Stimulated activated CD4-positive, alpha-beta T cell treated with anti-CD3 and anti-CD28 coated beads, TNF-alpha, amount 100 ng/mL, for 1 hour (primary cell): ENCODE measurements around the gene SAMD14.

ENCODE experiments used
- DNase-seq, 3 donors: peaks; one replicate each; pipeline ENCODE4 v3.0.0-alpha.2; 2020; ENCODE audit warnings: low read depth in 3 of 3, low spot score in 1 of 3

Gene SAMD14

DNA sequence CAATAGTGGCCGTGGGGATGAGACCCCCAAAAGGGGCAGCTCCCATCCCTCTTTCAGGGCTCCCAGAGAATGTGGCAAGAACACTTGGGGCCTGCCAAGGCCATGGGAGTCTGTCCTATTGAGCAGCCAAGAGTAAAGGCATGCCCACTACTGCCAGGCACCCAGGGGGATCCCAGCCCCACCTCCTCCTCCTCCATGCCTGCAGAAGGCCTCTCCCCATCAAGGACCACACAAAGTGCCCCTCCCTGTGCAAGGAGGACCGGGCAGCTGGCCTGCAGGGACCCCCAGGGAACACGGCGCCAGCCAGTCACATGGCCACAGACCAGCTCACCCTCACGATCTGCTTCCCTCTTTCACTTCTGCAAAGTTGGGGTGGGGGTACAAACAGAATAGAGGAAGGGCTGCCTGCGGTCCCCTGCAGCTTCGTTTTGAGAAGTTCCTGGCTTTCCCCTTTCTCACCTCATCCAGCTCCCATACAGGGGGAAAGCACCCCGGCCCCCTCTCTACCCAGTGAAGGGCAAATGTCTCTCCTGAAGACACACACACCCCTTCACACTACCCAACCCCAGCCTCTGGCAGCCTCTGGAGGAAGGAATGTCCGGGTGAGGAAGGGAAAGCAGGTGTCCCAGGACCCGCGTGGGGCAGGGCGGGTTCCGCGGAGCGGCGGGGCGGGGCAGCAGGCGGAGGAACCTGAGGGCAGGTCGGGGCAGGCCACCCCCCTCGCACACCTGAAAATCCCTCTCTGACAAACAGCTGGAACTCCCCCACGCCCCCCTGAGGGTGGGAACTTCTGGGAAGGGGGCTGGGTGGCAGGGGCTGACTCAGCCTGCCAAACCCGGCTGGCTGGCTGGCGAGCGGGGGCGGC lies 18.5 kb upstream of the SAMD14 start:
- peak in 2 of 3 donors; percentile 57 to 79 for DNase-seq

DNA sequence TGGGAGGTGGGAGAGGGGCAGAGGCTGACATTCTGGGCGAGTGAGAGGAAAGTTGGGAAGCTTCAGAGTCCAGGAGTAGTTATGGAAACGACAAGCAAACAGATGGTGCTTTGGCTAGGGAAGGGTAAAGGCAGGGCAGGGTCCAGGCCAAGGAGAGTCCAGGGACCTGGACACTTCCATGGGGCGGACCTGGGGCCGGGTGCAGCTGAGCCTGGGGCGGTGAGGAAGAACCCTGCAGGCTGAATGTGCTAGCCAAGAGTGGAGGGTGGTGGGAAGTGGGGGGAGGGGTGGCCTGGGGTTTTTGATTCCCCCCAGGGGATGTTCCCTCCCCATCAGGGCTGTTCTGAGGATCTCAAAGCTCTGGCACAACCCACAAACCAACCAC lies 17.9 kb upstream of the SAMD14 start:
- no peak for DNase-seq

DNA sequence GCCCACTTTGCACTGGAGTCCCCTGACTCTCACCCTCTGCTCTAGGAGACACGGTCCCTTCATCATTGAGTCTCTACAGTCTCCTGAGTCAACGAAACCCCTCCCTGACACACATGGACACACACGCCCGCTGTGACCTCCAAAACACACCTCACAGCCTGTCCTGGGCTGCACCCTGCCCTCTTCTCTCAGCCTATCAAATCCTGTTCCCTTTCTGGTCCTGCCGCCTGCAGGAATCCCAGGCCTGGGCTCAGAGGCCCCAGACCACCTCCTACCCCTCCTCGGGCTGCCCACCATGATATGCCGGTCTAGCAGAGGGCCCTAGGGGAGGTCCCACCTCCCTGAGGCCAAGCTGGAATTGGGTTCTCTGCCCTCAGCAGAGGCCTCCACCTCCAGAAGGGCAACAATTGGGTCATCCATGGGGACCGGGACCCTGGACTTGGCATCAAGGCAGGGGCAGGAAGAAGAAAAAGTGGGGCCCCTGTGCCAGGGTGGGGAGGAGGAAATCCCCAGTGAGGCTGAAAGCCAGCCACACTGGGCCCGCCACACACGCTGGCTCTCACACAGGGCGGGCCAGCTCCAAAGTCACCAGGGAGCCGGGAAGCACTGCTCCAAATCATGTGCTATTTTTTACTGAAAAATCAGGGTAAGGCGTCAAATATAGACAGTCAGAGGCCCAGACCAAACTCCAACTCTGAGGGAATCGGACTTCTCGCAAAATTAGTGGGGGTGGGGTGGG lies 17.1 kb upstream of the SAMD14 start:
- no peak for DNase-seq

- DNase-seq, result no peak
Observed at GRCh38 chr17:50146230-50146926, 16.4 kb upstream of the SAMD14 start.

DNA sequence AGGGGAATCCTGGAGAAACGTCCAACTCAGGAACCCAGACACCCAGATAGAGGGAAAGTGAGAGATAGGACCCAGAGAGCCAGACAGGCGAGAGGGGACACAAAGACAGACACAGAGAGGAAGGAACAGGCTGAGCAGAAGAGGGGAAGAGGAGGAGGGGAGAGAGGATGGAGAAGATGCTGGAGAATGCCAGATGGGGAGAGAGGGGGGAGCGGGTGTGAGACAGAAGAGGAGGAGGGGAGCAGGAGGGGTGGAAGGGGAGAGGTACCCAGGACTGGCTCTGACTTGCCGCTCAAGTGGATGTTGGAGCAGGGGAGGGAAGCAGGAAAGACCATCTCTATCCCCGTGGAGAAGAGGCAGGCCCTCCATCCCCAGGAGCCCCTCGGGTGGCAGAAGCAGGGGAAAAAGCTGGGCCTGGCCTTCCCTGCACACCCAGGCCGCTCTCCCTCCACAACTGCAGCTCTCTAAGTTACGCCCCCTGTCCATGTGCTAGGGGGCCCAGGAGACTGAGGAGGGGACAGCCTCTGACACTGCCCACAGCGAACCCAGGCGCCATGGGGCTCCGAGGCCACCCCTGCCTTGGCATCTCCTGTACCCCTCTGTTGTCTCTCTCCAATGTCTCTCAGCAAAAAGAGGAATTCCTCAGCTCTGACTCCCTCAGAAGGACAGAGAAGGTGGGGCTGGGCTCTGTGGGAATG lies 15.7 kb upstream of the SAMD14 start:
- DNase-seq, result no peak

DNA sequence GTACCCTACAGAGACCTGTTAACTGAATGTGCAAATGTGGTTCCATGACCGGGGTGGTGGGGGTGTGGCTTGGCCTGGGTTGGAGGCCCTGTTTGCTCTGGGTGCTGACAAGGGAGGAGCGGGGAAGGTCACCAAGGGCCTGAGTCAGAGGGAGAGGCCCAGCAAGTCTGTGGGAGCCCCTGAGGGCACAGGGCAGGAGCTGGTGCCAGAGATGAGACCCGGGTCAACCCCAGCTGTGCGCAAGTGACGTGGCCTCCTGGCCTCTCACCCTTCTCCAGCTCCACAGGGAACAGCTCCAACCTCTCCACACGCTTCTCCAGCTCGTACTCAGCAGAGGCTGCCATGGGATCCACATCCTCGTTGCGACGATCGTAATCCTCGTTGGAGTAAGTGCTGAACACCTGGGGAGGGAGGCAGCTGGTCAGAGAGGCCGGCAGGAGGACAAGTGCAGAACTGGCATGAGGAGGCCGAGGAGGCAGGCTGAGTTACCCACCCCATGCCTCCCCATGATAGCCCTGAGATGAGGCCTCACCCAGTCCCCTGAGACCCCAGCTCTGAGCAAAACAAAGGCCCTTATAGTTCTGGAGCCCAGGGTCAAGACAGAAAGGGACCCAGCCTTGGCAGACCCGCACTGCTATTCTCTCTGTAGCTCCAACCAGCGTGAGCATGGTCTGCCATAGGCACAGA lies 15.0 kb upstream of the SAMD14 start:
- no peak for DNase-seq

GRCh38 chr17:50144355-50144754 lies 14.4 kb upstream of the SAMD14 start:
- no peak for DNase-seq

DNA sequence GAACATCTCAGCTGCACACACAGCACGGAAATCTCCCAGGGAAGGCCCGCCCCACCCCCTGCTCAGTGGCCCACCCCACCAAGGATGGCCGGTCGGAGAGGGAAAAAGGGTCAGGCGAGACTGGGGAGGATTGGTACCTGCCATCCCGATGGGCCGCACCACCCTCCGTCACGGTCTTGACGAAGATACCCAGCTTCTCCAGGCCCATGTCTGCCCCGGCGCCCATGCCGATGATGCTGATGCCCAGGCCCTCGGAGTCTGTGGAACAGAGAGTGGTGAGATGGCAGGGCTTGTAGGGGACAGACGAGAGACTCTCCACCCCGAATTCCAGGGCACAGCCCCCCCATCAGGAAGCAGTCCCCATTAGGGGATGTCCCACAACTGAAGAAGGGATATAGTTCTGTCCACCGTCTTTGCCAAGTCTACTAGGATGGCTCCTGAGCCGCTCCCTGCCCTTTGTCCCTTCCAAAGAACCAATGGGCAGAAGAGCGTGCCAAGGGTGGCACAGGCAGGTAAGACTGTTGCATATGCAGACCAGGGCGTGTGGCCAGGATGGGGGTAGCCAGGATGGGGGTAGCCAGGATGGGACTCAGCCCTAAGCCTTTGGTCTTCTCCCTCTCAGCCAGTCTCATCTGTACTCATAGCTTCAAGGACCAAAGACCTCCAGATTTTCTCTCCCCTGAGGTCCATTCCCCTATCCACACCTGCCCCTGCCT lies 13.7 kb upstream of the SAMD14 start:
- DNase-seq, result no peak

DNA sequence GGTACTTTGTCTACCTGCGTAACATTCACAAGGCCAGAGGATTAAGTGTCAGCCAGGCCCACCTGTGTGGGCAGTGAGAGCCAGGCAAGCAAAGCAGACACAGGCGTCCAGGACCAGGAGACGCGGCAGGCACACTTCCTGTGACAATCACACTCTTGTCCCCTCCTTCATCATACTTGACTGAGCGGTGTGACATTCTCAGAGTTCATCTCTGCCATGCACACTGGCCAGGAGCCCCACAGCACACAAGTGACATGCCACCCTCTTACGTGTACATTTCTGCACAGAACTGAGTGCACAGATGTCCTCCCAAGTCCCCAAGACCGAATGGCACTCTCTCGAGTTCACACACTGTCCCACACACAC lies 11.8 kb upstream of the SAMD14 start:
- DNase-seq, result no peak

GRCh38 chr17:50141026-50141744 lies 11.2 kb upstream of the SAMD14 start:
- no peak for DNase-seq

- peak; percentile 54 to 71 (median 65) for DNase-seq
Observed at GRCh38 chr17:50139950-50140885, 10.3 kb upstream of the SAMD14 start.

DNA sequence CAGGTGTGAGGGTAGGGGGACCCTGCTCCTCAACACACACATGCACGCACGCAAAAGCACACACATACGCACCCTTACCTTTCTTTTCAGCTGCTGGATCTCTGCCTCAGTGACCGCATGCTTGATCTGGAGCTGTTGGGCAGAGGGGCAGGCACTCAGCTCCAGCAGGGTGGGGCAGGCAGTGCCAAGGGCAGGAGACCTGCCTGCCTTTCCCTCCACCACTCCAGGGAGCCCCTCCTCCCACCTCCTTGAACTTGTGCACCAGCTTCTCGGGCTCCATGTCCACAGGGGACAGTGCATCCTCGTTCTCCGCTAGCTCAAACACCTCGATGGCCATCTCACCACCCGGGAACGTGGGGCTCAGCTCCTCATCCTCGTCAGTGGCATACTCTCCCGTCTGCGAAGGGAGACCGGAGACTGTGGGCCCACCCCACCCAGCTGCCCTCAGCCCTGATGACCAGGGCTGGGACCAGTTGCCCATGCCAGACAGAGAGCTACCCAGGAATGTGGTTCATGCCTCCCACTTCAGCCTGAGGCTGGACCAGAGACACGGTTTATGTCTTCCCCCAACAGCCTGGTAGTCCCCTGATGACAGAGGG lies 9.3 kb upstream of the SAMD14 start:
- DNase-seq, result no peak

- DNase-seq, result no peak
Observed at GRCh38 chr17:50137042-50137441, 7.1 kb upstream of the SAMD14 start.

DNA sequence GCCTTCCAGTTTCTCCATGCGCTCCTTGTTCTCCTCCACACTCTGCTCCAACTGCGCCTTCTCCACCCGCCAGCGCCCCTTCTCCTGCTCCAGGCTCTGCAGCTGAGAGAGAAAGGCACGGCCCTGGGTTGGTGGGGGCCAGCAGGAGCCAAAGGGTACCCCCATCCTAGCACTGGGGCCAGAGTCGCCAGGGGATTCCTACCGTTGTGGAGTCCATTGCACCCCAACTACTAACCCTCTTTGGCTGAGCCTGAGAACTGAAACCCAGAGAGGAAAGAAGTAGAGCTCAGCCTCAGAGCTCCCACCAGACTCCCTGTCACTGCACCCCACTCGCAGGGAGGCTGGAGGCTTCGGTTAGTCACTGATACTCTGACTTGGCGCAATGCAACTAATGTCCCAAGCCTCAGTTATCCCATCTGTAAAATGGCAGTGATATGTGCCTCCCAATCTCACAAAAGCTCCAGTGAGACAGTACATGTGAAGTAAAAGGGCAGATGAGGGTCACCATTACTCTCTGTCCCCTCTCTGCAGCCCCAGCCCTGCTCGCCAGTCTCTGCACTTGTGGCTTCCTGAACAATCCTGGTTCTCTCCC lies 6.2 kb upstream of the SAMD14 start:
- DNase-seq, result no peak

DNA sequence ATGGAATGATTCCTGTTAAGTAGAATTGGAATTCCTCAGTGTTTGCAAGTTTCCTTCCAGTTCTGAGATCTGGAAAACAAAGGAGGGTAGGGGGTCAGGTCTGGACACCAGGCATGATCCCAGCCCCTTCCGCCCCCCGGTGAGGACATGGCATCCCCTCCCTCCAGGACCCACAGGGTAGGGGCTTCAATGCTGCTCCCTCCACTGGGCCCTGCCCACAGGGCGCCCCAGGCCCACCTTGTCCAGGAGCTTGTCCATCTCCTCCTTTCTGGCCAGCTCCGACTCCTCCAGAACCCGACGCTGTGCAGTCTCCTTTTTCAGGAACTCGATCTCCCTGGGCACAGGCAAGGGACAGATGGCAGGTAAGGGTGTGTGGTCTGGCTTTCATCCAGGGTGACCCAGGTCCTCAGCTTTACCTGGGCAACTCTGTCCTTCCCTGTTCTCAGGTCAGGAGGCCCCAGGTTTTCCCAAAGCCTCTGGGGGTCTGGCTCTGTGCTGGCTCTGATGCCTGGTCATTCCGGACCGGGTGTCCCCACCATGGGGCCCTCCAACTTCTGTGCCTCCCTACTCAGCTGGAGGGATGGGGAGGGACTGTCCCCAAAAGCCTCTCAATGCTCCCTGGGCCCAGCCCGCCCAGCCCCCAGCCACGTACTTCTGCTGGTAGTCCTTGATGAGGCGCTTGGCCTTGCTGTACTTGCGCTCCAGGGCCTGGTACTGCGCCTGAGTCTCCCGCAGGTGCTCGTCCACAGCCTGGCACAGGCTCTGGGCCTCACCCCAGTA lies 5.5 kb upstream of the SAMD14 start:
- no peak for DNase-seq

DNA sequence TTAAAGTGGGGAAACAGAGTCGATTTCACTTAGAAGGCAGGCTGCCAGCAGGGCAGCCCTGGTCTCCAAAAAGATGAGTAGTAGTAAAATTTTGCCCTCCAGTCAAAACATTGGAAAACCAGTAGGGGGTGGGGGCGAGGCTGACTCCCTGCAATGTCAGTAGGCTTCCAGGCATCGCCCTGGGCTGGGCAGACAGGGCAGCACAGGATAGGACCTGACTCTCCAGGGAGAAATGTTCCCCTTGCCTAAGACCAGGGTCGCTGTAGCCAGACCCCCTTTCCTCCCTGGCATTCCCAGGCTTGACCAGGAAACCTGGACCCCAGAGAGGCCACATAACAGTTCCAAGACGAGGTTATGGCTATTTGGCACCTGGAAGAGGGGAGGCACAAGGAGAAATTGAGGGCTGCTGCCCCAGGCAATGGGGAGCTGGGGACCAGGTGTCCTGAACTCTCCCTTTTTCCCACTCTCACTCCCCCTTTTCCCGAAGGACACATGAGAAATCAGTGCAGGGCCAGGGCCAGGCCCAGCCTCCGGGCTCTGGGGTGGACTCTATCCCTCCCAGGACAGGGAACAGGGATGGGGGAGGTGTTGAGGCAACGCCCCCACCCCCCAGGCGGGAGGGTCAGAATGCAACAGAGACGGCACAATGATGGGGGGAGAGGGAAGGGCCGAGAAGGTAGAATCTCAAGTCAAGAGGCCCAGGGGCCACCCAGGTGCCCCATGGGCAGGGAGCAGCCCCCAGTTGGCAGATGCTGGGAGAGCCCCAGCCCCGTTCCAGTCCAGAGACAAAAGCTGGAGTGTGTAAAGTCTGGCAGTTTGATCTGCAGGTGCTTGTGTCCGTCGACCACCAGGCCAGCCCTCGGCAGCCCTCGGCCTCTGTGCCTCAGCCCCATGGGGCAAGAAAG lies 4.5 kb upstream of the SAMD14 start:
- no peak for DNase-seq
